Measurements from ENCODE around the gene UNC45B. TPM values are rescaled to one million over a fixed set of nuclear protein-coding genes. Genes with fewer than 3 reads are reported as not detected.

The UNC45B gene
- total RNA-seq, 1 experiment from 2014 or later: 0.22 TPM

- no peaks in the 10 kb centered on the region for H3K27me3 ChIP-seq (ENCODE audit: insufficient read depth, low read length)
- H3K9ac ChIP-seq (ENCODE audit: extremely low read depth, insufficient read length, low read length): no peak overlapping the region
- TF ChIP-seq CTCF (conservative IDR thresholded peaks at IDR 0.05): no peak
- H3K4me2 ChIP-seq (ENCODE audit: insufficient read depth, insufficient read length, low read length): no peak overlapping the region
- H3K79me2 ChIP-seq (ENCODE audit: insufficient read depth, low read length): no peaks in the 10 kb centered on the region
- no peak overlapping the region for H2BK120ac ChIP-seq (ENCODE audit: low read depth, low read length, poor library complexity, severe bottlenecking)
- H3K23me2 ChIP-seq (ENCODE audit: insufficient read length, low read depth, low read length, poor library complexity, severe bottlenecking): no peaks in the 10 kb centered on the region
- WGBS (ENCODE audit: extremely low coverage, insufficient read length, low lambda C conversion rate): no CpG with 5 or more reads among the region's 7 CpGs
- H4K20me1 ChIP-seq (ENCODE audit: control insufficient read depth, insufficient read depth, insufficient read length): no peaks in the 10 kb centered on the region
- no peak overlapping the region for H3T11ph ChIP-seq (ENCODE audit: low read length)
- no peak overlapping the region for H3K4ac ChIP-seq (ENCODE audit: low read depth, low read length)
- H3K56ac ChIP-seq (ENCODE audit: insufficient read length, low read depth, low read length): no peak overlapping the region
- no peak overlapping the region for H2BK20ac ChIP-seq (ENCODE audit: low read depth, low read length, poor library complexity, severe bottlenecking)
- Mint-ChIP-seq H3K4me3 (no peak overlapping the region), H3K9me3 (peaks cover 0 to 13% of the 10 kb centered on the region in 2 experiments; a peak in 2 of 5 replicates), H3K4me1 (peaks cover under 1 to 2% of the 10 kb centered on the region in 2 experiments; a peak in 2 of 4 replicates), H3K36me3 (ENCODE audit: insufficient read depth in 1 of 3, low read depth in 3 of 3) (no peaks in the 10 kb centered on the region; a peak in 1 of 7 replicates), H3K27ac (no peak overlapping the region), H3K27me3 (ENCODE audit: low read depth) (peaks cover 12% of the 10 kb centered on the region)
- H3K79me1 ChIP-seq (ENCODE audit: insufficient read depth, low read depth, low read length, poor library complexity, severe bottlenecking): no peaks in the 10 kb centered on the region
- no peak overlapping the region for H2BK5ac ChIP-seq (ENCODE audit: insufficient read length, low read length)
- no peaks in the 10 kb centered on the region for H3K9me3 ChIP-seq (ENCODE audit: control insufficient read depth, low read depth, low read length)
- no peak overlapping the region for H2AK5ac ChIP-seq (ENCODE audit: insufficient read length, low read length)
- H4K91ac ChIP-seq (ENCODE audit: insufficient read length, low read depth, low read length): no peak overlapping the region
- H3K4me1 ChIP-seq (ENCODE audit: insufficient read depth, low read length): no peaks in the 10 kb centered on the region
- no peak overlapping the region for H3K23ac ChIP-seq (ENCODE audit: insufficient read length, low read depth, low read length)
- H4K8ac ChIP-seq (replicated peaks; ENCODE audit: insufficient read length, low read depth, low read length): no peak overlapping the region
- H2AFZ ChIP-seq (ENCODE audit: low read length): no peak overlapping the region
- no peak overlapping the region for H3K27ac ChIP-seq (ENCODE audit: insufficient read length, low read depth, low read length)
- H4K5ac ChIP-seq (ENCODE audit: insufficient read length, low read depth, low read length): no peak overlapping the region
- no peak overlapping the region for H3K18ac ChIP-seq (ENCODE audit: insufficient read length, low read depth, low read length)
- DNase-seq: no peak
- no peak overlapping the region for H2BK15ac ChIP-seq (ENCODE audit: low read depth, low read length)
- H3K14ac ChIP-seq (ENCODE audit: insufficient read depth, low read length): no peak overlapping the region
- H2BK12ac ChIP-seq (ENCODE audit: insufficient read length, low read depth, low read length): no peak overlapping the region
These were observed 63.1 kb downstream of the UNC45B start for GRCh38 chr17:35210741-35211140.

All from H9 (cell line).